Stimulated activated CD4-positive, alpha-beta T cell treated with anti-CD3 and anti-CD28 coated beads, Interleukin-4, amount 100 ng/mL, for 24 hours (primary cell): ENCODE results near the gene PLEKHA1.

ENCODE experiments used
- DNase-seq: peaks from one replicate; pipeline ENCODE4 v3.0.0-alpha.2; 2020

Gene PLEKHA1

DNA sequence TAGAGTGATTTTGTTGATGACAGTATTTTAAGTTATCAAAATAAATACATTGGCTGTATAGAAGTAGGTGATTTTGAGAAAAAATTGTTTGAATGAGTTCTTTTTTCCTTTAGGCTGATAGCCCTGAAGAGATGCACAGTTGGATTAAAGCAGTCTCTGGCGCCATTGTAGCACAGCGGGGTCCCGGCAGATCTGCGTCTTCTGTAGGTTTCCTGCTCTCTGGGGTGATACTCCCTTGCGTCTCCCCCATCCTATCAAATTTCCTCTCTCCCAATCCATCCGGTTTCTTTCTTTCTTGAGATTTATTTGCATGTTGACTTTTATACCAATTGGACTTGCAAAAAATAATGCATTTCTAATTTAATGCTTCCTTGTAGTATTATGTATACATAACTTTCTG, 52.3 kb downstream of the PLEKHA1 start:
- no peak for DNase-seq

DNA sequence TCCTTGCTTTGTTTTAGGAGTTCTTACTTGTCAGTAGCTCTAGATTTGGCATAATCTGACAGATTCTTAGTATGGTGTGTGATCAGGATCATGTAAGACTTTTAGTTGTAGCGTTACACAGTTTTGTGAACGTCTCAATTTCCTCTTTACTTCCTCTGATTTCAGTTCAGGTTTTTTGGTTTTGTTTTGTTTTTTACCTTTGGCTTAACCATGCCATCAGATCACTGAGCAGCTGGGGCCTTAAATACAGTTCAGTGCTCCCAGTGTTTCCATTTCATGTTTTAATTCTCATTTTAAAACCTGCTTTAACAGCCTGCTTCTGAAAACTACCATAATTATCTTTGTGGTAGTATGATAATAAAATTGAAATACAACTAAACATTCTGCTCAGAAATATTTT, 52.8 kb downstream of the PLEKHA1 start:
- no peak for DNase-seq

DNA sequence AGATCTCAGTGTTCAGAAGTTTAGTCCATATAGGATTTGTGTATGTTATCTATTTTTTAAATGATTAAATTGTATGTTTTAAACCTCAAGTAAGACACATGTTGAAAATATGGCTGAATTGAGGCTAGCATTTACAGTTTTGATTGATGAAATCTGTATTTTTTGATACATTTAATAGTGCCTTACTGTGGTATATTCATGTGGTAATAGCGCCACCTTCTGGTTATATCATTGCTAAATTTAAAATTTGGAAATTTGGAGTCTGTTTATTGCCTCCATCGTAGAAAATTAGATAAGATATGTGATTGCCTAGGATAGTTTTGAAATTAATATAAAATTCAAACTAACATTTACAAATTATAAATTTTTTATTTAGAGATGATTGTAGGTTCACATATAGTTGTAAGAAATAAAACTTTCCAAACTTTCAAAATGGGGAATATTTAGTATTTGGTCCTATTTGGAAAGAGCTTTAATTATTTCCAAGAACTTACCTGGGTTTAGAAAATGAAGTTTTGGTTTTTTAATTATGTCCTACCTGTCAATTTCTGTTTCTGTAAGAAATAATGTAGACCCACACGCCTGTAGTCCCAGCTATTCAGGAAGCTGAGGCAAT, 60.8 kb downstream of the PLEKHA1 start:
- DNase-seq, result no peak

DNA sequence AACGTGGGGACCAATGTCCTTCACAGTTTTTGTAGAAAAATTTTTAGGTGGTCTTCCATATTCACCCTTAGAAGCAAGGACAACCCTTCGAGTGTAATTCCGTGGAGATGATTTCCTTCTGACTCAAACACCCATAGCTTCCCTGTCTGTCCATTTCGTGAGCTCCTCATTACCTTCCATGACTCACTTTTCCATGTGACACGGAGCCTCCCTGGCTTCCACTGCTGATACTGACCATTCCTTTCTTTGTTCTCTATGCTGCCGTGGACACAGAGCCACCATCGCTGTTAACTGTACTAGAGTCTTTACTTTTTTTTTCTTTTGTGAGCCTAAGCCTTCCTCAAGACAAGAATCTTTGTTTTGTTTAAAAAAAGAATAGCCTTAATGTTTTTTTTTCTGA, 67.5 kb downstream of the PLEKHA1 start:
- DNase-seq, result no peak

DNA sequence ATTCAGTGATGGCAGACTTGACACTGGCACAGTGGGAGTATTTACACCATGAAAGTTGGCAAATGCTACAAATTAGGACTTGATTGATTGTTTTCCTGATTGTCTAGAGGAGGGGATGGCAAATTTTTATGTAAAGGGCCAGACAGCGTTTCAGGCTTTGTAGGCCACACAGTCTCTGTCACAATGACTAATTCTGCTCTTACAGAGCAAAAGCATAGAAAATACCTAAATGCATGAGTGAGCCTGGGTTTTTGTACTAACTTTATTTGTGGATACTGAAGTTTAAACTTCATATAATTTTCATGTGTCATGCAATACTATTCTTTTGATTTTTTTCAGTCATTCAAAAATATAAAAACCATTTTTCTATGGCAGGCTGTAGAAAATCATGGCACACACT, 71.0 kb downstream of the PLEKHA1 start:
- DNase-seq, result no peak

DNA sequence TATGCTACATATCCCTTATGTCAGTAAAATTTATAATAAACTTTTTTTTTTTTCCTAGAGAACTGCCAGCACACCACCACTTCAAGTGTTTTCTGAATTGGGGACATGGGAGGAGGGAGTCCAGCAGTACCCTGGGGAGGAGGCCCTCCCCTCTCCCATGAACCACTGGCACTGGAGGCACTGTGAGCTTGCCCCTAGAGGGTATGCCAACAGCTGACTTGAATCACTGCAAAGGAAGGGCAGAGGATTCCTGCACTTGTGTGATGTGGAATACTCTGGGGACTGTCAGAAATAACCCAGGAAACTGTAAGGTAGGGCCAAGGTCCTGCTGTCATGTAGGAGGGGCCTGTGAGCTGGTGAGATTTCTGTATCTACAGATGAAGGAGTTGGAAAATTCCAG, 71.4 kb downstream of the PLEKHA1 start:
- DNase-seq, result no peak

DNA sequence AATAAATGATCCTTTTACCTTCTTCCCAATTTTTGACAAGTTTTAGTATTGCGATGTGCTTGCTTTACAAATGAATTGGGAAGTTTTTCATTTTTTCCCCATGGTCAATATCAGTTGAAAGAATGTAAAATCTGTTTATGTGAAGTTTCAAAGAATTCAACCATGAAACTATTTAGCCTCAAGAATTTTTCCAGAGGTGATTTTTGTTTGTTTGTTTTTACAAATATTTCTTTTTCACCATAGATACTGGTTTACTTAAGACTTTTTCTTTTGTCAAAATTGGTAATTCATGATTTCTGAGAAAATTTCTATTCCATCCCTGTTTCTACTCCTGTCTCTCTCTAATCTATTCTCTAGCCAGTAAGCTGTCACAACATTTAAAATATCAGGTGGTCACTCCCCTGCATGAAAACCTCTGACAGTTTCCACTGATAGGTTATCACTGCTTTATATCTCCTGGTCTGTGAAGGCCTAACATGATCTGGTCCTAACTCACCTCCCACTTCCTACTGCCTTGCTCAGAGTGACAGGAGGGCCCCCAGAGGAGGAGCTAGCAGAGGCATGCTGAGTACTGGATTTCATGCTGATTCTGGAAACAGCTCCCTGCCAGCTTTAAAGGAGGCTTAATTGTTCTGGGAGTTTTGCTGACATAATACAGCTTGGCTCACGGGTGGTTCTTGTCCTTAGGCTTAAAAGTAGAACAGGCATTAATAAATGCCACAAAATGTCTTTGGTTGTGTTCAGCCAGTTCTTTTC, 72.3 kb downstream of the PLEKHA1 start:
- no peak for DNase-seq

DNA sequence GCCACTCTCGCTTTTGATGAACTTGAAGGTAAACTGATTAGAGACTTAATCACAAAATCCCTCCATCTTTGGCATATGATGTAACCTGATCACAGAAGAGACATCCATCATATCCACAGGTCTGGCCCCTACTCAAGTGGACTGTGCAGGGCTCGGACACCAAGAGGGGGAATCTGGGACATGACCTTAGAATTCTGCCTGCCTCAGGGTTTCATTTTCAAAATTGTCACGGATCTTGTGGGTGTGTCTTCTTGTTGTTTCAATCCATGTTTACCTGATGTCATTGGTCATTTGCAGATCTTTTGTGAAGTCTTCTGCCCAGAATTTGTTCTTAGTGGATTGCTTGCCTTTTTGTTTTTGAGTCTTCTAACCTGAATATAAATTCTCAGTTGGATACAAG, 74.1 kb downstream of the PLEKHA1 start:
- no peak for DNase-seq

DNA sequence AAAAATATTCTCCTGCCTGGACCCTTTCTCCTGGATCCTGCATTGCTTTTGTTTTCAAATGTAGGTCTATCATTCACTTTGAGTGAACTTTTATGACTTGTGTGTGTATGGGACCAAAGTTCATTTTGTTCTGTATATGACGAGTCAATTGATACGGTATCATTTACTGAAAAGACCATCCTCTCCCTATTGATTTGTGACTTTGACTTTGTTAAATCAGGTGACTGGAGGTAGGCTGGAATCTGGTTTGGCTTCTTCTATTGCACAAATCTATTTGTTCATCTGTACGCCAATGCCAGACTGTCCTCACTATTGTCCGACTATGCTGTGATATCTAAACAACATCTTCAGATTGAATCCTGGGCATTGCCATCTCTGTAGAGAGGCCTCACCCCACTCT, 74.6 kb downstream of the PLEKHA1 start:
- DNase-seq, result no peak

DNA sequence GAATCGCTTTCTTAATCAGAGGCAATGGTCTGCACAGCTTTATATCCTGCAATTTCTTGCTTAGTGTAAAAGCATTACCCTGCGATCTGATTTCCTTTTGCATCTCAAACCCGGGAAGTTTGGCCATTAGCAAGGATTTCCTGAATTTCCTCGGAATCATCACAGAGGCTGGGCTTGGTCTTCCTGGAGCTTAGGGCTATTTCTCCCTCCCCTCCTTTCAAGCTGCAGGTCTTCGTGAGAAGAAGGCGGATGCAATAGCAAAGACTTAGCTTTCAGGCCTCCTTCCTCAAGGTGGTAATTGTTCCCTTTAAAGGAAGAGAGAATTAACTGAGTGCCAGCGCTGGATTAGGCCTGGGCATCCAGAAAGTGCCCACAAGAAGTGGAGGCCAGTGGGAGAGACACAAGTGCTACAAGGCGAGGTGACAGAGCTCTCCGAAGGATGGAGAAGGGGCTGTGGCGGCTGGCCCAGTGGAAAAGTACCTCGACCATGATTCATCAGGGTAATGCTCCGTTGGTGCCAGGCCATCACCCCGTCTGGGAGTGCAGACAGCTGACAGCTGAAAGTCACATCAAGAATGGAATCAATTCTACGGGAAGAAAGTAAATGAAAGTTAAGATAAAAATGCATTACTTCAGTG, 76.0 kb downstream of the PLEKHA1 start:
- no peak for DNase-seq

DNA sequence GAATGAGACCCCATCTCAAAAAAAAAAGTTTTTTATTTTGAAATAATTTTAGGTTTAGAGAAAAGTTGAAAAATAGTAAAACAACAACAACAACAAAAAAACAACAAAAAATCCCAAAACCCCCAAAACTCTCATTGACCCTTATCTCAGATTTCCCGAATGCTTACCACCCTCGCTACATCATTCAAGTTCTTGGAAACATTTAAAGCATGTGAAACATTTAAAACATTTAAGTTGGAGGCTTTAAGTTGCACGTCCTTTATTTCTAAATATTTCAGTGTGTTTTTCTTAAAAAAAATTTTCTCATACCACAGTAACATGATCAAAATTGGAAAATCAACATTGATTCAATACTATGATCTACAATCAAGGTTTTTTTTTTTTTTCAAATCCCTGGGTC, 79.6 kb downstream of the PLEKHA1 start:
- no peak for DNase-seq

DNA sequence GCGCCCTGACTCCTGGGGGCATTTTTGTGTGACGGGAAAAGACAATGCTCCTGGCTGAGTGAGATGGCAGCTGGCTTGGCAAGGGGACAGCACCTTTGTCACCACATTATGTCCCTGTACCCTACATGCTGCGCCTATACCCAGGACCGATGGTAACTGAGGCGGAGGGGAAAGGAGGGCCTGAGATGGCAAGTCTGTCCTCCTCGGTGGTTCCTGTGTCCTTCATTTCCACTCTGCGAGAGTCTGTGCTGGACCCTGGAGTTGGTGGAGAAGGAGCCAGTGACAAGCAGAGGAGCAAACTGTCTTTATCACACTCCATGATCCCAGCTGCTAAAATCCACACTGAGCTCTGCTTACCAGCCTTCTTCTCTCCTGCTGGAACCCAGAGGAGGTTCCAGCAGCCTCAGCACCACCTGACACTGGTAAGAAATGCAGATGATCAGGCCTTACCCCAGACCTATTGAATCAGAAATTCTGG, 80.1 kb downstream of the PLEKHA1 start, which contains the start of gene ARMS2:
TSS of gene ARMS2 (plus strand) at position 51 of the 478 bp plus-strand sequence. CDS start at position 126, 75 bp downstream.
- no peak for DNase-seq

DNA sequence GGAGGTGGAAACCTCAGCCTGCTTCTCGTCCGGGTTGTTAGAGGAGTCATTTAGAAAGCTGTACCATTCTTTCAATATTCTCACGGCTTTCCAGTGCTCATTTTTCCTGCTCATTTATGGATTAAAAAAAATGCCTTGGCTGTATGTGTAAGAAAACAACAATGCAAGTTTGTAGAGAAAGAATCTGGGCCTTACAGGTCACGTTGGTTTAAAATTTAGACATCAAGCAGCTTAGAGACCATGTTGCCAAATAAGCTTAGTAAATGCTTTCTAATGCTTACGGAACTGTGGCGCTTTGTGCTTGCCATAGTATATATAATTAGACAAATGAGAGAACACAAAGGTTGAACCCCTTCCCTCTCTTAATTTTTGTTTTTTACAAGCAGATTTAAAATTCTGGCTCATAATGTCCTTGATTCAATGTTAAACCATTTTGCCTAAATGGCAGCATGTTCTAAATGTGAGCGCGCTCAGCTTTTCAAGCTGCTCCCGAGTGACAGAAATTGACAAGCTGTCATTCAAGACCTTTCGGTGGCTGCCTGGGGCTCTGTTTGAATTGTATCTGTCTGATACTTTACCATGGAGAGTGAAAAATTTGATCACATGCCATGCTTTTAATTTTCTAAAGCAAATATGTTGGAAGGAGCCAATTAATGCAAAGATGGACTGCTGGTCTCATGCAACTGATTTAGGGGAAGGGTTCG, 81.0 kb downstream of the PLEKHA1 start:
- no peak for DNase-seq

DNA sequence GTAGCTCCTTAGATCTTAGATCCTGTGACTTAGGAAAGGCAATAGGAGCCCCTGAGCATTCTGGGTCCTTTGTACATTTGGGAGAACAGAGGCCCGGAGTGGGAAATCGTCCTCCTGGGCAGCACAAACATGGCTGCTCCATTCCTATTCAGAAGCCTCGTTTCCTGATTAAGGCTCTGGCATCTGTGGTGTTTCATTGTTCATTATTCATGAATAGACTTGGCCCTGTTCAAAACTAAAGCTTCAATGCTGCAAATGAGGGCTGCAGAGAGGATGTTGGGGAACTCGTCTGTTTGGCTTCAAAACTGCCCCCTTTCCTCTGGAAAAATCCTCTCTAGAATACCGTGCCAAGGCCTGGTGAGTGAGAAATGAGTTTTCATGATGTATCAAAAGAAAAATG, 83.4 kb downstream of the PLEKHA1 start:
- DNase-seq, result no peak

DNA sequence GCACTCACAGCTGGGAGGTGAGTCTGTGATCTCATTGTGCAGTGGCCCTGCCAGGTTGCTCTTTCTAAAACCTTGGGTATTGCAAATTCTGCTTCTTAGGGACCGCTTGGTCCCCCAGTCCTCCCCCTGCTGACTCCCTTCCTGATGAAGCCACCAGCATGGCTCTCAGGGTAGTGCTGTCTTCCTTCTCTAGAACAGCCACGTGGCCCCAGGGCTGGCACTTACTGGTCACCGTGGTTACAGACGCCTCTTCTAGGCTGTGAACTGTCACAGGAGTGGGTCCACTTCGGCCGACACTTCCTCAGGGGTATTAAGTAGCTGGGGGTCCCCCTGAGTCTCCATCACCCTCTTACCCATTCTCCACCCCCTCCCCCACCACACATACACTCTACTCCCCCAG, 84.2 kb downstream of the PLEKHA1 start:
- no peak for DNase-seq

DNA sequence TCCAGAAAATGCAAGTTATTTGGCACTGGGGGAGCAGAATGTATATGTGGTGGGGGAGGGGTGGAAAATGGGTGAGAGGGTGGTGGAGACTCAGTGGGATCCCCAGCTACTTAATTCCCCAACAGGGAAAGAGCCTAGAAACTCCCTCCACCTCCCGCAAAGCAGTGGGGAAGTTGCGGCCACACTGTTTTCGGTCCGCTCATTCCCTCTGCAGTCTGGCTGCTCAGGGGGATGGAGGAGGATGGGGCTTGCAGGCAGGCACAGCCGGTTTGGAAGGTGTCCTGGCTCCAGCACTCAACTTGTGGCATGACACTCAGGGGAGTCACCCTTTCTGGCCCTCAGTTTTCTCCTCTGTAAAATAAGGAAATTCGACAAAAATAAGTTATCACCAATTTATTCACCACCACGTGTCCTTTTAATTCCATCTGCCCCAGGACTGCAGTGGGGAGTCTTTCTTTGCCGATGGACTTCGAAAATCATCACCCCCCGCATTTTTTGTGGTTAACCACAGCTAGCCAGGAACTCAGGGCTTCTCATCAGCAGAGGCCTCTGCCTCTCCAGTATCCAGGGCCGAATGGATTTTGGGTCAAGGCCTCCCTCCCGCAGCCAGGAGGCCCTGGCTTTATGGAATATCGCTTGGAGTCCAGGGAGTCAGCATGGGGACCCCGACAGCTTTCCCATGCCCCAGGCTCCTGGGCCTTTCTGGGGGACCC, 85.2 kb downstream of the PLEKHA1 start:
- DNase-seq, result no peak

DNA sequence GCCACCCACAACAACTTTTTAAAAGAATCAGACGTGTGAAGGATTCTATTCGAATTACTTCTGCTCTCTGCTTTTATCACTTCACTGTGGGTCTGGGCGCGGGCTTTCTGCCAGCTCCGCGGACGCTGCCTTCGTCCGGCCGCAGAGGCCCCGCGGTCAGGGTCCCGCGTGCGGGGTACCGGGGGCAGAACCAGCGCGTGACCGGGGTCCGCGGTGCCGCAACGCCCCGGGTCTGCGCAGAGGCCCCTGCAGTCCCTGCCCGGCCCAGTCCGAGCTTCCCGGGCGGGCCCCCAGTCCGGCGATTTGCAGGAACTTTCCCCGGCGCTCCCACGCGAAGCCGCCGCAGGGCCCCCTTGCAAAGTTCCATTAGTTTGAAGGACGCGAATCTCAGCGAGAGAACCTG, 86.4 kb downstream of the PLEKHA1 start:
- no peak for DNase-seq

DNA sequence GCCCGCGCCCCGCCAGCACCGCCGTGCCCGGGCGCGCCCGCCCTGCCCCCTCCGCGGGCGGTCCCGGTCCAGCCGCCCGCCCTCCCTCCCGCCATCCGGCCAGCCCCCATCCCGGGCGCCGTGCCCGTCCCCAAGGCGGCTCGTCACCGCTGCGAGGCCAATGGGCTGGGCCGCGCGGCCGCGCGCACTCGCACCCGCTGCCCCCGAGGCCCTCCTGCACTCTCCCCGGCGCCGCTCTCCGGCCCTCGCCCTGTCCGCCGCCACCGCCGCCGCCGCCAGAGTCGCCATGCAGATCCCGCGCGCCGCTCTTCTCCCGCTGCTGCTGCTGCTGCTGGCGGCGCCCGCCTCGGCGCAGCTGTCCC, 86.8 kb downstream of the PLEKHA1 start, which contains the start of gene HTRA1:
TSS of gene HTRA1 (plus strand) at position 187 of the 362 bp plus-strand sequence. CDS start at position 287, 100 bp downstream.
- DNase-seq, result no peak

DNA sequence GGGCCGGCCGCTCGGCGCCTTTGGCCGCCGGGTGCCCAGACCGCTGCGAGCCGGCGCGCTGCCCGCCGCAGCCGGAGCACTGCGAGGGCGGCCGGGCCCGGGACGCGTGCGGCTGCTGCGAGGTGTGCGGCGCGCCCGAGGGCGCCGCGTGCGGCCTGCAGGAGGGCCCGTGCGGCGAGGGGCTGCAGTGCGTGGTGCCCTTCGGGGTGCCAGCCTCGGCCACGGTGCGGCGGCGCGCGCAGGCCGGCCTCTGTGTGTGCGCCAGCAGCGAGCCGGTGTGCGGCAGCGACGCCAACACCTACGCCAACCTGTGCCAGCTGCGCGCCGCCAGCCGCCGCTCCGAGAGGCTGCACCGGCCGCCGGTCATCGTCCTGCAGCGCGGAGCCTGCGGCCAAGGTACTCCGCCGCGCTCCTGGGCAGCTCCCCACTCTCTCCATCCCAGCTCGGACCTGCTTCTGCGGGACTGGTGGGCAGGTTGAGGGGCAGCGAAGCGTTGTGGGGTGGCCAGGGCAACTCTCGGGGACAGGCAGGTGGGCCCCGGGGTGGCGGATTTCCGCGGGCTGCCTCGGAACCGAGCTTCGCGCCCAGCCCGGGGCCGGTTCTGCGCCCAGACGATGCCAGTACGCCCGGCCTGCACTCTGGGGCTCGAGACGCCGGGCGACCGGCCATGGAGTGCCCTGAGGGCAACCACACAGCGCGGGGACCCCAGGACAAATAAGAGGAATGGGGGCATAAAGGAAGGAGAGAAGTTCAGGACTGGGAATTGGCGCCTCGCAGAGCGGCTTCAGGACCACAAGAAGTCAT, 87.4 kb downstream of the PLEKHA1 start:
- no peak for DNase-seq

DNA sequence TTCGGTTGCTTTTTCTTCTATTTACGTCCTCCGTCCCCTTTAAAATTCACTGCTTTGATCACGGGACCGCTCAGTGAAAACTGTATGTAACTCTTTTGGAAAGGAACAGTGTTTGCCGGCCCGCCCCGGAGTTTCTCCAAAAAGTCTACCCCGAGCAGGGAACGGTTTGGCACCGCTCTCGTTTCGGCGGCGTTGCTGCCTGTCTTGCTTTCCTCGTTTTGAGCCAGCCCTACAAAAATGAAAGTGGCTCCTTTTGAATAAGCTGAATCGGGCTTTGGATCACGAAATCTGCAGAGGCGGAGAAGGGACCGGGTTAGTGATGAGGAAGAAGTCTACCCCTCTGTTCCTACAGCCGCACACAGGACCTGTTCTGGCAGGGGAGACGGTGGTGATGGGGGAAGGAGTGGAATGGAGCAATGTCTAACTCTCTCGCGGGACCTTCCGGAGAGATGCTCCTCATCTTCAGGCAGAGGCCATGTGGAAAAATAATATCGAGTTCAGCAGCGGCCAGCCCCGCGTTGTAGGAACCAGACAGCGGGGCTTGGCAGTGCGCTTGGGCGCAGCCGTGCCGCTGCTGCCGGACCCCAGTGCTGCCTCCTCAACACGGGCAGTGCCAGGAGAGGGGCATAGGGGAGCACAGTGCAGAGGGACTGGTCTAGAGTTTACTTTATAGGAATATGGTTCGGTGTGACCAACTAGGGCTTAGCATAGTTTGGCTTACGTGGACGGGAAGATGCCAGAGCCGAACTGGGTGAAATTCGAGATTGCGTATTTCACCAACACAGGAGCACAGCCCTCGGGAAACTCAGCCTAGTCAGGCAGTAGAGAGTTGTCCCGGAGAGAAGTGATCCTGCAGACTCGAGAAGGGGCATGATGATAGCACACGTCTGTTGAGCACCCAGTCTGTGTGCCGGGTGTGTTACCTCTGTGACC, 88.3 kb downstream of the PLEKHA1 start:
- no peak for DNase-seq
